Measurements from ENCODE around the gene TMEM169.

TMEM169 gene

GRCh38 chr2:216081487-216082116 is at the start of gene TMEM169, which contains the start of gene PECR:
TSS of gene TMEM169 (plus strand) at chr2:216081919. CDS start at chr2:216095964, 14,045 bp downstream.
TSS of gene PECR (minus strand) at chr2:216081809. CDS start at chr2:216081741, 68 bp downstream.
- DNase-seq (ENCODE audit: low read depth), result peak; percentile 70

- DNase-seq (ENCODE audit: low read depth), result no peak
These were observed 49.6 kb upstream of the TMEM169 start for GRCh38 chr2:216031960-216032689.

- DNase-seq (ENCODE audit: low read depth), result no peak
These were observed 48.3 kb upstream of the TMEM169 start for GRCh38 chr2:216033403-216033802.

GRCh38 chr2:216034065-216034464 is 47.7 kb upstream of the TMEM169 start:
- peak; percentile 67 for DNase-seq (ENCODE audit: low read depth)

GRCh38 chr2:216039918-216040317 is 41.8 kb upstream of the TMEM169 start:
- DNase-seq (ENCODE audit: low read depth), result no peak

GRCh38 chr2:216041438-216041837 is 40.3 kb upstream of the TMEM169 start:
- DNase-seq (ENCODE audit: low read depth), result no peak

GRCh38 chr2:216043949-216044348 is 37.8 kb upstream of the TMEM169 start:
- DNase-seq (ENCODE audit: low read depth), result no peak

GRCh38 chr2:216044883-216045486 is 36.7 kb upstream of the TMEM169 start:
- no peak for DNase-seq (ENCODE audit: low read depth)

- DNase-seq (ENCODE audit: low read depth), result no peak
These were observed 34.3 kb upstream of the TMEM169 start for GRCh38 chr2:216047397-216047796.

- DNase-seq (ENCODE audit: low read depth), result no peak
These were observed 32.3 kb upstream of the TMEM169 start for GRCh38 chr2:216049452-216049851.

- DNase-seq (ENCODE audit: low read depth), result no peak
These were observed 30.4 kb upstream of the TMEM169 start for GRCh38 chr2:216051350-216051749.

GRCh38 chr2:216052420-216052819 is 29.3 kb upstream of the TMEM169 start:
- no peak for DNase-seq (ENCODE audit: low read depth)

GRCh38 chr2:216055680-216056079 is 26.0 kb upstream of the TMEM169 start:
- DNase-seq (ENCODE audit: low read depth), result no peak

GRCh38 chr2:216056739-216057138 is 25.0 kb upstream of the TMEM169 start:
- no peak for DNase-seq (ENCODE audit: low read depth)

GRCh38 chr2:216057688-216058193 is 24.0 kb upstream of the TMEM169 start:
- peak; percentile 30 for DNase-seq (ENCODE audit: low read depth)

GRCh38 chr2:216059233-216059834 is 22.4 kb upstream of the TMEM169 start:
- DNase-seq (ENCODE audit: low read depth), result no peak

GRCh38 chr2:216064014-216064630 is 17.6 kb upstream of the TMEM169 start:
- DNase-seq (ENCODE audit: low read depth), result no peak

GRCh38 chr2:216064665-216065064 is 17.1 kb upstream of the TMEM169 start:
- DNase-seq (ENCODE audit: low read depth), result no peak

GRCh38 chr2:216066230-216066629 is 15.5 kb upstream of the TMEM169 start:
- DNase-seq (ENCODE audit: low read depth), result no peak

GRCh38 chr2:216069028-216069427 is 12.7 kb upstream of the TMEM169 start:
- DNase-seq (ENCODE audit: low read depth), result no peak

GRCh38 chr2:216070195-216070594 is 11.5 kb upstream of the TMEM169 start:
- DNase-seq (ENCODE audit: low read depth), result no peak
